HCEC 1CT (cell line): ENCODE results near the gene FCGBP.

ENCODE experiments used
- DNase-seq: peaks from one replicate; pipeline ENCODE4 v3.0.0-alpha.2; 2017

FCGBP gene

DNA sequence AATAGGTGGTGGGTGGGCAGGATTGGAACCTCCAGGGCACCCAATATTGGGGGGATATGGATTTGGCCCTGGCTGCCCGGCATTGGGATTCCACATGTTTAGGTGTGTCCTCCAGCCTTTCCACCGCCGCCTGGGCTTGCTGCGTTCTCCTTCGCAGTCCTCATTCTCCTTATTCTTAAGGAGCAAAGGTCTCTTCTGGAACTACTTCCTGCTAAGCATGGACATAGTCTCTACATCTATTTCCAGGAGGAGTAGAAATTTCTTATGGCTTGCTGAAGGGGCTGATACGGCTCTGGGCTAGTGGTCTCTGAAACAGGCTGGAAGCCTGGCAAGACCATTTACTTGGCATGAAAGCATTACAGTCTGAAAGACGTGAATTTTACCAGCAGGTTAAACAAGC, 9.2 kb upstream of the FCGBP start:
- no peak for DNase-seq

DNA sequence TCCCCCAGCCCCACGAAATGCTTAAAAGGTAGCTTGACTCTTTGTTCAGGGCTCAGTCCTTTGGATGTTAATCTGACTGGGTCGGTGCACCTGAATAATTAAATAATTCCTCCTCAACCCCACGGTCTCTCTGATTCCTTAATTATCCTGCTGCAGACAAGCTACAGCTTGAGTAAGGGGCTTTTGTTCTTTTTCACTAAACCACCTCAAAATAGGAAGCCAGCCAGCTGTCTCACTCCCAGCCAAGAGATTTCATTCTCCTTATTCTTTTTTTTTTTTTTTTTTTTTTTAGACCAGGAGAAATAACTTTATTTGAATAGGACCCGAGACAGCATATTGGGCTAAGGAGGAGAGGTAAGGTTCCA, 7.9 kb upstream of the FCGBP start:
- DNase-seq: no peak

DNA sequence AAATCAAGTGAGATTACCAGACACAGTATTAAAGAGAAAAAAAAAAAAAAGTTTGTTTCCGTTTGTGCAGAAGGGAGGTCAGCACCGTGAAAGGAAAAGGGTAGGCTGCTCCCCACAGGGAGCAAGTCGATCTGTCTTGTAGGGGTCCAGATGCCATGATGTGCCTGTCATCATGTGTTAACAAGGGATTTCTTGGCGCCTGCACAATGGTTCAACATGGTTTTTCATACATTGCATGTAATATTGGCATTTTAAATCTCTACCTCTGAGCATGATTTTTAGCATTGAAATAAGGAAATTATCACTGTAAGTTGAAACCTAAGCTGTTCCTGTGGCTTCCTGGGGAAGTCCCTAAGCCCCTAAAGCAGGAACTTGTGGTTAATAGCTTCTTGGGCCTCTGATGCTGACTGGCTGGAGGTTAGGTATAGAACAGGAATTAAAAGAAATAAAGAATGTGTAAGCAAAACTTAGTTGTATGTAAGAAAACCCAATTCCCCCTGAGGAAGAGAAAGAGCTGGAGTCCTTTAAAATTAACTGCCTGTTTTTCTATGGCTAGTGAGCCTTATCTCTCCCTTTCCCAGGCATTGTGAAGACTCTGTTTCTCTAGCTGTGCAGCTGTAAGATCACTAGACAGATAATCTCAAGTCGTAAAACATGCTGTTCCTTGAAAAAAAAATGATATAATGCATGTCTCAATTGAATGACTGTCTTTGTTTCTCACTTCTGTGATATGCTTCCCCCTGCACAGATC, 7.4 kb upstream of the FCGBP start:
- no peak for DNase-seq

DNA sequence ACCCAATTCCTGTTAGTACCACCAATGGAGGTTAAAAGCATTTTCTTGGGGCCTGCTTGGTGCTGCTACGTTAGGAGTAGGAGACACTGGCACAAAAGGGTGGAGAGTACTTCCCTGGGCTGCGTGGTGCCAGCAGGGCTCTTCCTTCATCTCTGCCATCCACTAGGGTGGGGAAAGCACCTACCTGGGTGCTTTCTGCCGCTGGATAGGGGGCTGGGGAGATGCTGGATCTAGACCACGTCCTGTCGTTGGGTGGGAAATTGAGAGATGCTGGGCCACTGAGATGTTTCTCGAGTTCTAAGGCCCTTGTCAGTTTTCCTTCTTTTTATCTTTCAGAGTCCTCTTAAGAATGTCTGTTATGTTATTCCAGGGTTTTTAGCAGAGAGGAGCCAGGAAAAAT, 6.7 kb upstream of the FCGBP start:
- no peak for DNase-seq

DNA sequence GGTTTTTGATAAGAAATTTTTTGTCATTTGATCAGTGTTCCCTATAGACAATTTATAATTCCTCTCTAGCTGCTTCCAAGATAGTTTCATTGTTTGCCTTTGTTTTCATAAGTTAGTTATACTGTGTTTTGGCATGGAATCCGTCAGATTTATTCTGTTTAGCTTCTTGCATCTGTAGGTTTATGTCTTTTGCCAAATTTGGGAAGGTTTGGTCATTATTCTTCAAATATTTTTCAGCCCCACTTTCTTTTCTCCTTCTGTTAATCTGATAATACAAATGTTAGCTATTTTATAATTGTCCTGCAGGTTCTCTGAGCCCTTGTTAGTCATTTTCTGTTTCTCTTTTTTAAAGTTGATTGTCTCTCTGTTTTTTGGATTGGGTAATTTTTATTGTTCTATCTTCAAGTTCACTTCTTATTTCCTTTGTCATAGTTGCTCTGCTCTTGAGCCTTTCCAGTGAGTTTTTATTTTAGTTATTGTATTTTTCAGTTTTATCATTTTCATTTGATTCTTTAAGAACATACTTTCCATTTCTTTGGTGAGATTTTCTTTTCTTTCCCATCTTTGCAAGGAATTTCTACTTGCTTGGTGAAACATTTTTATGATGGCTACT, 5.9 kb upstream of the FCGBP start:
- DNase-seq: no peak

DNA sequence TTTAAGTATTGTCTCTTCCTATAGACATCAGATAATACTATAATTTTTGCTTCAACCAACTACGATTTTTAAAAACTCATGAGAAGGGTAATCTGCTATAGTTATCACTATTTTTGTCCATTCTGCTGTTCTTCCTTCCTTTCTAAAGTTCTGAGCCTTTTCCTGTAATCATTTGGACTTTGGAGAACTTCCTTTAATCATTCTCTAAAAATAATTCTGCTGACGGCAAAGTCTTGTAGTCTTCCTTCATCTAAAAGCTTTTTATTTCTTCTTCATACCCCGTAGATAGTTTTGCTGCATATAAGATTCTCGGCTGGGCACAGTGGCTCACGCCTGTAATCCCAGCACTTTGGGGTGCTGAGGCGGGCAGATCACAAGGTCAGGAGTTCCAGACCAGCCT, 5.1 kb upstream of the FCGBP start:
- no peak for DNase-seq

DNA sequence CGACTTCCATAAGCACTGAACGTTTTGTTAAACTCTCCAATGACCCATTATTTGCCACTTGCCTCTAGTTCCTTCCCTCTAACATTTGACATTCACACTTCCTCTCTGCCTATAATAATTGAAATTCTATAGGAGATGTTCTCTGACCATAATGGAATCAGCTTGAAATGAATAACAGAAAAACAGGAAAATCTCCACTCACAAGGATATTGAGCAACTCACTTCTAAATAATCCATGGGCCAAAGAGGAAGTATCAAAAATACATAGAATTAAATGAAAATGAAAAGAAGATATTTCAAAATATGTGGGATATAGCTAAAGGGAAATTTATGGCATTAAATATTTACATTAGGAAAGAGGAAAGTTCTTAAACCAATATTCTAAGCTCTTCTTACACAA, 3.4 kb upstream of the FCGBP start:
- DNase-seq: no peak

DNA sequence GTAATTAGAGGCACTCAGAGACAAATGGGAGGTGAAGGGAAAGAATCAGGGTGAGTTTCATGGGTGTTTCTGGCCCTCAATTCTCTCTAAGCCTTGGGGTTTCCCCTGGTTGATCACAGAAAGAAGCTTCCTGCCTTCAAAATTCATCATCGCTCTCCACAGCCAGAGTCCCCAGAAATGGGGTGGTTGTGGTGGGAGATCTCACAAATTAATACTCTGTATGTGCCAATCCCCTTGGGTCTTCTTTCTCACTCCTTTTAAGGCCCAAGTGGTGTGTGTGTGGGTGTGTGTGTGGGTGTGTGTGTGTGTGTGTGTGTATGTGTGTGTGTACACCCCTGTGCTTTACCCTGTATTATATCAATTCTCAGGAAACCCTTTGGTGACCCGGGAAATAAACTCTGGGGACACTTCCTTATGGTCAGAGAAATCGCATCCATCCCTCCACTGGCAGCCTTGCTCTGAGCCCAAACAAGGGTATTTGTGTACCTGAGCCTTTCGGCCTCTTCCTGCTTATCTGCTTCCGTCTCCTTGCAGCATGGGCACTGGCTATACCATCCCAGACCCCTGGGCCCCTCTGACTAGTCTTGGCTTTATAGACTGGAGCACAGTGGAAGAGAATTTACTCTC, 2.8 kb upstream of the FCGBP start:
- DNase-seq: no peak

DNA sequence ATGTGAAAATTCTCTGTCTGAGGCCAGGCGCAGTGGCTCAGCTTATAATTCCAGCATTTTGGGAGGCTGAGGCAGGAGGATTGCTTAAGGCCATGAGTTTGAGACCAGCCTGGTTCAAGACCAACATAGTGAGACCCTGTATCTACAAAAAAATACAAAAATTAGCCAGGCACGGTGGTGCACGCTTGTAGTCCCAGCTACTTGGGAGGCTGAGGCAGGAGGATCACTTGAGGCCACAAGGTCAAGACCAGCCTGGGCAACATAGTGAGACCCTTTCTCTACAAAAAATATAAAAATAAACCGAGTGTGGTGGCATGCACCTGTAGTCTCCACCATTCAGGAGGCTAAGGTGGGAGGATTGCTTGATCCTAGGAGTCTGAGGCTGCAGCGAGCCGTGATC, 2.2 kb upstream of the FCGBP start:
- no peak for DNase-seq

DNA sequence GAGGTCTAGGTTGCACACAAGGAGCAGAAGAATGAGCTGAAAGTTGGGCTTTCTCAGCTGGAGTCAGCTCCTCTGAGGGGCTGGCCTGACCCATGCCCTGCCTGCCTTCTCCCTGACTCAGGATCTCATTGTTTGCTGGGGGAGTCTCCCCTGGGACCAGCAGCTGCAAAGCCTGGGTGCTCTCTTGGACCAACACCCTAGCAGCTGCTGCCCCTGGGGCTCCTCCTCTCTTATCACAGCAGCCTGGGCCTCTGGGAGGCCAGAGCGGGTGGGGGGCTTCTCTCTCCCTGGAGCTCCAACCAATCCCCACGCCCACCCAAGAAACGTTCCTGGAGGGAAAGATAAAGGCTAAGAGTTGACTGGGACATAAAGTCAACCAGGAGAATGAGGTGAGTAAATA, 1.6 kb upstream of the FCGBP start:
- DNase-seq: no peak

DNA sequence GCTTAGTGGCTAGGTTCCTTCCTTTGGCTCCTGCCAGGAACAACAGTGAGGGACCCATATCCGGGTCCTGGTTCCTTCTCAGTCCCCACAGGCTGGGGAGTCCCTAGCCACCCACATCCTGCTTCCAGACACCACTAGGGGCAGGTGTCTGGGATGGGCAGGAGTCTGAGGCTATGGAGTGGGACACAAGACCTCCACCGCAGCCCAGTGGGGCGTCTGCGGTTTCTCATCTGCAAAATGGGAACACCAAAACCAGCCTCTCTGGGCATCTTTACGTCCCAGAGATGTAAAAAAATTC, 879 bp upstream of the FCGBP start:
- no peak for DNase-seq

DNA sequence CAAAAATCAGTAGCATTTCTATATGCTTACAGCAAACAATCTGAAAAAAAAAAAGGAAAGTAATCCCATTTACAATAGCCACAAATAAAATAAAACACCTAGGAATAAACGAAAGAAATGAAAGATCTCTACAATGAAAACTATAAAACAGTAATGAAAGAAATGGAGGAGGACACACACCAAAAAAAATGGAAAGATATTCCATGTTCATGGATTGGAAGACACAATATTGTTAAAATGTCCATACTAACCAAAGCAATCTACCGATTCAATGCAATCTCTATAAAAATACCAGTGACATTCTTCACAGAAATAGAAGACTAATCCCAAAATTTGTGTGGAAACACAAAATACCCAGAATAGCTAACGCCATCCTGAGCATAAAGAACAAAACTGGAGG, 4.7 kb downstream of the FCGBP start:
- no peak for DNase-seq

DNA sequence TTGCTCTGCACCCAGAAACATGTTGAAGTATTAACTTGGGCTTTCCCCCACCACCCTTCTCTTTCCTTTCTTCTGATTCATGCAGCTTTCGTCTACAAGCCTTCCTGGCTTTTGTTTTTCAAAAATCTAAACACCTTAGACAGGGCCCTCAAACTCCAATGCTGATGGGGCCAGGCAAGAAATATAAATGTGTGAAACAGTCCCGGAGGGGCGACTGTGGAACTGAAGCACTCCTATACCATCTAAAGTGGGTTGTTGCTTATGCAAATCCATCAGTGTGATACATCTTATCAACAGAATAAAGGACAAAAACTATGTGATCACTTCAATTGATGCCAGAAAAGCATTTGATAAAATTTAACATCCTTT, 6.1 kb downstream of the FCGBP start:
- DNase-seq: no peak

DNA sequence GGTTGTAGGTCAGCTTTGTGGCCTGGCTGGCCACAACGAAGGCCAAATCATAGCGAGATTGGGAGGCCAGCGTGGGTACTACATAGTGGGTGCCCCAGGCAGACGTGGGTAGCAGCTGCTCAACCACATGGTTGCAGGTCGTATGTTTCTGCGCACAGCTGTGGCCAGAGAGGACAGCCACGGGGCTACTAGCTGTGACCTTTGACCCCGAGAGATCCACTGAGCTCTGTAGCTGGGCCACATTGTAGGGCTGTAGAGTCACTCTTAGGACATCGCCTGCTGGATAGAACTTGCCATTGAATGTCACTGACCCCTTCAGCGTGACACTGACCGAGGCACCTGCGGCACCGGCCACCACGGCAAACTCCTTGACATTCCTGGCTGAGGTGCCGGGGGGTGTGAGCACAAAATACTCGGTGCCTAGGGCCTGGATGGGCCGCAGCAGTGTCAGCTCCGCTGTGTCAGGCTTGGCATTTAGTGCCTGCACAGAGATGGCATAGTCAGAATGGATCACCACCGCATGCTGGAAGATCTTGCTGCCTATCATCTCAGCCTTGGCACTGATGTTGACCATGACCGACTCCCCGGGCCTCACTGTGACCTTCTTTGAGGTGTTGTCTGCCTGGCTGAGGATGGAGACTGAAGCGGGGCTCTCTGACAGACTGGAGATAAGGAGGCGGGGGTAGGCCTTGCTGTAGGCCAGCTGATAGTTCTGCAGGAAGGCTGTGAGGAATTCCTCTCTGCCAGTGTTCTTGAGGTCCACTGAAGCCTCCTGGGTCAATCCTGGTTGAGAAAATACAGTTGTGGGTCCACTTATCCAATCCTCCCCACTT, 6.7 kb downstream of the FCGBP start:
- DNase-seq: no peak

DNA sequence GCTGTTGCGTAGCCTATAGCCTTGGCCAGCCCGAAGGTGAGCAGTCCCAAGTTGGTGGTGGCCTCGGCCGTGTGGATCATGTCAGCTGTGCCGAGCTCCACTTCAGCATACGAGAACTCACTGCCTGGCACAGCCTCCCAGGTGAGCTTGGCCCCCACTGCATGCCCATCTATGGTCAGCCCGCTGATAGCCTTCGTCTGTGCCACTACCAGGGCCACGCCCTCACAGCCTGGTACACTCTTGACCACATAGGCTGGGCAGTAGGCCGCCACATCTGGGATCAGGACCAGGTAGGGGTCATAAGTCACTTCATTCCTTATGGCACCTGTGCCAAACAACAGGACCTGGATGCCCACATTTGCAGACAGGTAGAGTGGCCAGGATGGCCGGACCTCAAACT, 7.4 kb downstream of the FCGBP start:
- no peak for DNase-seq

DNA sequence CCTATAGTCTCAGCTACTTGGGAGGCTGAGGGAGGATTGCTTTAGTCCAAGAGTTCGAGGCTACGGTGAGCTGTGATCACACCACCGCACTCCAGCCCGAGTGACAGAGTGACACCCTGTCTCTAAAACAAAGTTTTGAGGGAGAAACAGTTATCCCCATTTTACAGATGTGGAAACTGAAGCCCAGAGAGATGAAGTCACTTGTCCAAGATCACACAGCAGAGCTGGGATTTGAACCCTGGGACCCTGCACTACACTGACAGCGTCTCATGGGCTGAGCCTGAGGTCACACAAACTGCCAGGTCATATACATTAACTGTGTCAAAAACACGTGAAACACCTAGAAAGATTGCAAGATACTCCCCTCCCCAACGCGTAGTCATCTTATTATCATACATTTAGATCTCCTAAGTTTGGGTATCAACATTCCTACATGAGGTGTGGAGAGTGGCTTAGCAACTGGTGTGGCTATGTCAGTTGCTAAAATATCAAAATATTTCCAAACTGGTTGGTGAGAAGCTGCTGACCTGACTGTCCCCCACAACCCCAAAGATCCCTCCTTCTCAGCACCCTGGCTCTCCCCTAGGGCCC, 8.2 kb downstream of the FCGBP start:
- no peak for DNase-seq

DNA sequence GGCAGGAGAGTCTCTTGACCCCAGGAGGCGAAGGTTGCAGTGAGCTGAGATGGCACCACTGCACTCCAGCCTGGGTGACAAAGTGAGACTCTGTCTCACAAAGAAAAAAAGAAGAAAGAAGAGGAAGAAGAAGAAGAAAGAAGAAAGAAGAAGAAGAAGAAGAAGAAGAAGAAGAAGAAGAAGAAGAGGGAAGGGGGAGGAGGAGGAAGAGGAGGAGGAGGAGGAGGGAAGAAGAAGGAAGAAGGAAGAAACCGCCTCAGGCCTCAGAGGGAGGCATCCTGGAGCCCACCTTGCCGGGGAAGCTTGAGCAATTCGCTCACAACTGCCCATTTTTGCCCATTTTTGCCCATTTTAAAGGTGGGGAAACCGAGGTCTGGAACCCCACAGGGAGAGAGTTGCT, 9.5 kb downstream of the FCGBP start:
- no peak for DNase-seq

DNA sequence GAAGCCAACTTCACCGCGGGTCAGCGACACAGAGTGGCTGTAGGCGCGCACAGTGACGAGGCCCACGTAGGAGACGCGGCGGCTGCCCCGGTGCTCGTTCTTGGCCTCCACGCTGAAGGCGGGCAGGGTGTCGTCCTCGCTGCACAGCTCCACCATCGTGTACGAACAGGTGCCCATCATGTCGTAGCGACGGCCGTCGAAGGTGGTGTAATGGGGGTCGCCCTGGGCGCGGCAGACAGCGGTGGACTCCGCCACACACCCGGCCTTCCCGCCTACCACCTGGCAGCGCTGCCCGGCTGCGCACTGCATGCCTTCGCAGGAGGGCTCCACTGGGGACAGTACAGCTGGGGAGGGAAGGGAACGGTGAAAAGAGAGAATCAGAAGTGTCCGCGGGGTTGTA, 10.0 kb downstream of the FCGBP start:
- DNase-seq: no peak

DNA sequence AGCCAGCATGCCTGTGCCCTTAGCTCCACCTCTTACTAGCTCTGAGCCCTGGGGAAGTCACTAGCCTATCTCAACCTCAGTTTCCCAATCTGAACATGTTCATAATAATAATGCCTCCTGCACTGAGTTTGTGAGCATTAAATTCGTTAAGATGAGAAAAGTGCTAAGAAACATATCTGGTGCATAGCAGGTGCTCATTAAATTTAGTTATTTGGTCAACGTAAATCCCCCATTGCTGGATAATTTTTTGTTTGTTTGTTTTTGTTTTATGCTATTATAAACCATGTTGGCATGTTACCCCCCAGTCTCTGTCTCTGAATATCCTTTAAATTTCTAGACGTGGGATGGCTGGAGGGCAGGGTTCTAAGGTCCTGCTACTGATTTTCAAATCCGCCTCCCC, 10.6 kb downstream of the FCGBP start:
- DNase-seq: no peak

DNA sequence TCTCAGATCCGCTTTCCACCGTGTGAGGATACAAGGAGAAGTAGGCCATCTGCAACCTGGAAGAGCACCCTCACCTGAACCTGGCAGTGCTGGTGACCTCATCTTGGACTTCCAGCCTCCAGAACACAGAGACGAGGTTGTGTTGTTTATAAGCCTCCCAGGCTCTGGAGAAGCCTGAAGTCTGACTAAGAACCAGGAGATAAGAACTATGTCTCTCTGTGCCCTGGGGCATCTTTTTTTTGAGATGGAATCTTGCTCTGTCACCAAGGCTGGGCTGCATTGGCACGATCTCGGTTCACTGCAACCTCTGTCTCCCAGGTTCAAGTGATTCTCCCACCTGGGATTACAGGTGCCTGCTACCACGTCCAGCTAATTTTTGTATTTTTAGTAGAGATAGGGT, 14.5 kb downstream of the FCGBP start:
- DNase-seq: no peak

DNA sequence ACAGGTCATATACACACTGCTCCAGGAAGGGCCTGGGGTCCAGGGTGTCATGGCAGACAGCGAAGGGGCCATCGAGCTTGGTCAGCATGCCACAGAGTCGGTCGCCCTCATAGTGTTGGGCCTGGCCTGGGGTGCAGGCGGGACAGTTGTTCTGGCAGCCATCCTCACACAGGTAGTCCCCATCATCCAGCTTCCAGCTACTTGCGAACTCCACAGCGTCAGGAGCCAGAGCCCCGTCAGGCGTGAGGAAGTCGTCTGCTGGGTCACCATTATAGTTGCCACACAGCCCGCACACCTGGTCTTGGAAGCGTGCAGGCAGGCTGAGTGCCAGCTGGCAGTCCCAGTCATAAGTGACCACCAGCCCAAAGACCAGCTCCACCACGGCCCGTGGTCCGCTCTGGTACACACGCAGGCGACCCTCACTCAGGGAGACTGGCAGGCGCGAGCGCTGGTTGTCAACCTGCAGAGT, 16.2 kb downstream of the FCGBP start:
- DNase-seq: no peak

DNA sequence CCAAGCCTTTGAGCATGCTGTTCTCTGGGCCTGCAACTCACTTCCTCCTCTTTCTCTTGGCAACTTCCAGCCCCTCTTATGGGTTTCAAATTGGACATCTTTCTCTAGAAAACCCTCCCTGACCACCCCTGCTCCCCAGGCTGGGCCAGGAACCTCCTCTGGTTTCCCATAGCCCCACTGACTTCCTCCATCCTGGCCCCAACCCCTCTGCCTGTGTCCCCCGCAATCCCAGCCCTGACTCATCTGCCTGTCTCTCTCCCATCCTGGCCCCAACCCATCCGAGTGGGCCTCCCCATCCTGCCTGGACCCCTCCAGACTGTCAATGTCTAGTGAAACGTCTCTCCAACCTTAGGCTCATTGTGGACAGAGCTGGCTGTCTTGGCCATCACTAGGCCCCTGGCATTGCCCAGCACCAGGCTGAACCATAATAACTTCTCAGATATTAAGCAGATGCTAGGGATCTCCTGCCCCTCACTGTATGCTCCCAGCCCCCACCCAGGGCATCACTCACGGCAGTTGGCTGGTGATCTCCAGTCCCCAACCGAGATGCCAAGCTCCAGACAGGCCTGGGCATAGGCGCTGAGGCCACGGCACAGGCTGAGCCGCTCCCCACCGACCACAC, 16.8 kb downstream of the FCGBP start:
- no peak for DNase-seq

DNA sequence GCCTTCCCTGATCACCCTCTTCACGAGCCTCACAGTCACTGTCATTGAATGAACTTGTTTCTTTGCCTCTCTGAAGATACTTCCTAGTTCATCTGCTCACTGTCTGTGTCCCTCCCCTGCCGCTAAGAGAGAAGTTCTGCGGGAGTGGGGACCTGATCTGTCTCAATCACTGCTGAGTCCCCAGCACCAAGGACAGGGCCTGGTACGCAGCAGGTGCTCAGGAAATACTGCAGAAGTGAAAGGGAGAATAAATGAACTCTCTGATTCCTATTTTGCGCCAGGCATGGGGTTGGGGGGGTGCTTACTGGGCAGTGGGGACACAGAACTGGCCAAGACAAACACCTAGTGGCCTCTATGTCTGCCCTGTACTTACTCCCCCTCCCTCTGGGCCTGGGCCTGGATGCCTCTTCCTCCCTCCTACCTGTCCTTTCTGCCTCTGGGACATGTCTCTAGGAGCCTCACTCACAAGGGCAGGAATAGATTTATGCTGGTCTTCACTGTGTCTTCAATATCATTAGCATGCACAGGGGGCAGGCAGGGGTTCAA, 17.5 kb downstream of the FCGBP start:
- no peak for DNase-seq
